ENCODE results near the gene TPSB2.
"Not testable (repeated sequence)": the region's sequence is repeated elsewhere in the genome, so short reads cannot be mapped to it uniquely, and the experiment has no call there.

TPSB2 gene

GRCh38 chr16:1230084-1230470, at the start of gene TPSB2:
TPSB2 (minus strand) TSS chr16:1230184; CDS start chr16:1229951, 233 bp downstream.
- DNase-seq (ENCODE audit: low read depth in 2 of 2); H3K4me3 ChIP-seq (replicated peaks in 1 of 2; ENCODE audit: low read depth in 2 of 2, low read length in 2 of 2): not testable (repeated sequence)

- TF ChIP-seq CTCF (IDR thresholded peaks at IDR 0.05; ENCODE audit: low read depth, low read length): no peak
- DNase-seq (ENCODE audit: low read depth in 2 of 2): no peak
- H3K4me3 ChIP-seq (replicated peaks in 1 of 2; ENCODE audit: low read depth in 2 of 2, low read length in 2 of 2): no peak overlapping the region
Observed at GRCh38 chr16:1279081-1279944, 49.3 kb upstream of the TPSB2 start.

- H3K4me3 ChIP-seq (replicated peaks in 1 of 2; ENCODE audit: low read depth in 2 of 2, low read length in 2 of 2): no peak overlapping the region
- no peak for DNase-seq (ENCODE audit: low read depth in 2 of 2)
- TF ChIP-seq CTCF (IDR thresholded peaks at IDR 0.05; ENCODE audit: low read depth, low read length): no peak
Observed at GRCh38 chr16:1278477-1278876, 48.5 kb upstream of the TPSB2 start.

- no peak overlapping the region for H3K4me3 ChIP-seq (replicated peaks in 1 of 2; ENCODE audit: low read depth in 2 of 2, low read length in 2 of 2)
- TF ChIP-seq CTCF (IDR thresholded peaks at IDR 0.05; ENCODE audit: low read depth, low read length): no peak
- no peak for DNase-seq (ENCODE audit: low read depth in 2 of 2)
Observed at GRCh38 chr16:1277617-1278282, 47.8 kb upstream of the TPSB2 start.

- TF ChIP-seq CTCF (IDR thresholded peaks at IDR 0.05; ENCODE audit: low read depth, low read length): no peak
- H3K4me3 ChIP-seq (replicated peaks in 1 of 2; ENCODE audit: low read depth in 2 of 2, low read length in 2 of 2): no peak overlapping the region
- no peak for DNase-seq (ENCODE audit: low read depth in 2 of 2)
Observed at GRCh38 chr16:1277151-1277598, 47.2 kb upstream of the TPSB2 start.

- no peak for TF ChIP-seq CTCF (IDR thresholded peaks at IDR 0.05; ENCODE audit: low read depth, low read length)
- H3K4me3 ChIP-seq (replicated peaks in 1 of 2; ENCODE audit: low read depth in 2 of 2, low read length in 2 of 2): no peak overlapping the region
- DNase-seq (ENCODE audit: low read depth in 2 of 2): no peak
Observed at GRCh38 chr16:1276580-1276878, 46.5 kb upstream of the TPSB2 start.

GRCh38 chr16:1275791-1276579, 46.0 kb upstream of the TPSB2 start:
- DNase-seq (ENCODE audit: low read depth in 2 of 2): no peak
- no peak for TF ChIP-seq CTCF (IDR thresholded peaks at IDR 0.05; ENCODE audit: low read depth, low read length)
- H3K4me3 ChIP-seq (replicated peaks in 1 of 2; ENCODE audit: low read depth in 2 of 2, low read length in 2 of 2): no peak overlapping the region

Data from cardiac fibroblast (primary cell).